OCI-LY3 (cell line): ENCODE results near the gene HTR2A.

Experiments used
- CTCF ChIP-seq: fragments of 200-600, 300-600 bp; sonication (generic); IDR thresholded peaks from 2 replicates; pipeline ENCODE4 v1.5.1; 2014; ENCODE audit warnings: antibody characterized with exemption, low read length, low read depth
- EZH2phosphoT487 ChIP-seq: fragments of 200-600 bp; shearing (Covaris generic); IDR thresholded peaks from 2 replicates; pipeline ENCODE4 v1.6.1; 2018; ENCODE audit warnings: antibody characterized with exemption, mixed run types, low read depth

DNA sequence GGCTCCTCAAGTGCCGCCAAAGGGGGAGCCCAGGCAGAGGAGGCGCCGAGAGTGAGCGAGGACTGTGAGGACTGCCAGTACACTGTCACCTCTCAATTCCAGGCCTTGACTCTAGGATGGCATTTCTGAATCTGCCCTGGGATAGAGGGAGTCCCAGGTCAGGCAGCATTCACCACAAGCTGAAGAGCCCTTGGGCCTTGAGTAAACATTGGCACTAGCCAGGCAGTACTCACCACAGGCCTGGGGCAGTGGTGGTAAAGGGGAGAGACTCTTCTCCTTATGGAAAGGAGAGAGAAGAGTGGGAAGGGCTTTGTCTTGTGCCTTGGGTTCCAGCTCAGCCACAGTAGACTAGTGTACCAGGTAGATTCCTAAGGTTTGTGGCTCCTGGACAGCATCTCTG lies 39.7 kb upstream of the HTR2A start:
- TF ChIP-seq CTCF (no peak), EZH2phosphoT487 (no peak)
